Measurements from ENCODE around the gene UNC93B1.
"Not testable (repeated sequence)": the region's sequence is repeated elsewhere in the genome, so short reads cannot be mapped to it uniquely, and the experiment has no call there.

GRCh38 chr11:67964746-67965145, 39.2 kb downstream of the UNC93B1 start:
- TF ChIP-seq, protein P1, sequence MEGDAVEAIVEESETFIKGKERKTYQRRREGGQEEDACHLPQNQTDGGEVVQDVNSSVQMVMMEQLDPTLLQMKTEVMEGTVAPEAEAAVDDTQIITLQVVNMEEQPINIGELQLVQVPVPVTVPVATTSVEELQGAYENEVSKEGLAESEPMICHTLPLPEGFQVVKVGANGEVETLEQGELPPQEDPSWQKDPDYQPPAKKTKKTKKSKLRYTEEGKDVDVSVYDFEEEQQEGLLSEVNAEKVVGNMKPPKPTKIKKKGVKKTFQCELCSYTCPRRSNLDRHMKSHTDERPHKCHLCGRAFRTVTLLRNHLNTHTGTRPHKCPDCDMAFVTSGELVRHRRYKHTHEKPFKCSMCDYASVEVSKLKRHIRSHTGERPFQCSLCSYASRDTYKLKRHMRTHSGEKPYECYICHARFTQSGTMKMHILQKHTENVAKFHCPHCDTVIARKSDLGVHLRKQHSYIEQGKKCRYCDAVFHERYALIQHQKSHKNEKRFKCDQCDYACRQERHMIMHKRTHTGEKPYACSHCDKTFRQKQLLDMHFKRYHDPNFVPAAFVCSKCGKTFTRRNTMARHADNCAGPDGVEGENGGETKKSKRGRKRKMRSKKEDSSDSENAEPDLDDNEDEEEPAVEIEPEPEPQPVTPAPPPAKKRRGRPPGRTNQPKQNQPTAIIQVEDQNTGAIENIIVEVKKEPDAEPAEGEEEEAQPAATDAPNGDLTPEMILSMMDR (conservative IDR thresholded peaks at IDR 0.05; ENCODE audit: low read length): not testable (repeated sequence)
- not testable (repeated sequence) for TF ChIP-seq EZH2phosphoT487 (IDR thresholded peaks at IDR 0.05; ENCODE audit: borderline replicate concordance, low read depth, low read length)
